ENCODE measurements around the gene SYT14.
"Not testable (repeated sequence)": the region's sequence is repeated elsewhere in the genome, so short reads cannot be mapped to it uniquely, and the experiment has no call there.

Gene SYT14

GRCh38 chr1:210031473-210031872 lies 93.5 kb downstream of the SYT14 start:
- DNase-seq, result no peak

GRCh38 chr1:210043058-210043457 lies 105.0 kb downstream of the SYT14 start:
- DNase-seq, result no peak

GRCh38 chr1:210049616-210050015 lies 111.6 kb downstream of the SYT14 start:
- no peak for DNase-seq

GRCh38 chr1:210050491-210050890 lies 112.5 kb downstream of the SYT14 start:
- not testable (repeated sequence) for DNase-seq

GRCh38 chr1:210053126-210053525 lies 115.1 kb downstream of the SYT14 start:
- DNase-seq, result no peak

- DNase-seq, result no peak
Observed at GRCh38 chr1:210057593-210057992, 119.6 kb downstream of the SYT14 start.

- DNase-seq, result no peak
Observed at GRCh38 chr1:210061992-210062391, 124.0 kb downstream of the SYT14 start.

GRCh38 chr1:210070531-210070930 lies 132.5 kb downstream of the SYT14 start:
- no peak for DNase-seq

GRCh38 chr1:210072129-210072528 lies 134.1 kb downstream of the SYT14 start:
- no peak for DNase-seq

GRCh38 chr1:210072896-210073504 lies 135.0 kb downstream of the SYT14 start:
- DNase-seq, result no peak

- DNase-seq, result no peak
Observed at GRCh38 chr1:210074904-210075303, 136.9 kb downstream of the SYT14 start.

GRCh38 chr1:210076620-210077019 lies 138.6 kb downstream of the SYT14 start:
- DNase-seq, result no peak

GRCh38 chr1:210081494-210081893 lies 143.5 kb downstream of the SYT14 start:
- no peak for DNase-seq

- DNase-seq, result no peak
Observed at GRCh38 chr1:210085359-210085758, 147.3 kb downstream of the SYT14 start.

GRCh38 chr1:210087058-210087457 lies 149.0 kb downstream of the SYT14 start:
- no peak for DNase-seq

- no peak for DNase-seq
Observed at GRCh38 chr1:210089855-210090254, 151.8 kb downstream of the SYT14 start.

GRCh38 chr1:210092366-210092765 lies 154.3 kb downstream of the SYT14 start:
- no peak for DNase-seq

- no peak for DNase-seq
Observed at GRCh38 chr1:210093461-210093860, 155.4 kb downstream of the SYT14 start.

- no peak for DNase-seq
Observed at GRCh38 chr1:210098356-210098755, 160.3 kb downstream of the SYT14 start.

GRCh38 chr1:210099921-210100320 lies 161.9 kb downstream of the SYT14 start:
- DNase-seq, result no peak

GRCh38 chr1:210104103-210104502 lies 166.1 kb downstream of the SYT14 start:
- no peak for DNase-seq

- DNase-seq, result not testable (repeated sequence)
Observed at GRCh38 chr1:210112906-210113305, 174.9 kb downstream of the SYT14 start.

- no peak for DNase-seq
Observed at GRCh38 chr1:210117198-210117597, 179.2 kb downstream of the SYT14 start.

GRCh38 chr1:210117681-210118170 lies 179.7 kb downstream of the SYT14 start:
- DNase-seq, result no peak

GRCh38 chr1:210123383-210123782 lies 185.4 kb downstream of the SYT14 start:
- no peak for DNase-seq
